ENCODE results near the gene MALL.
"Not testable (repeated sequence)": the region's sequence is repeated elsewhere in the genome, so short reads cannot be mapped to it uniquely, and the experiment has no call there.

Gene MALL

DNA sequence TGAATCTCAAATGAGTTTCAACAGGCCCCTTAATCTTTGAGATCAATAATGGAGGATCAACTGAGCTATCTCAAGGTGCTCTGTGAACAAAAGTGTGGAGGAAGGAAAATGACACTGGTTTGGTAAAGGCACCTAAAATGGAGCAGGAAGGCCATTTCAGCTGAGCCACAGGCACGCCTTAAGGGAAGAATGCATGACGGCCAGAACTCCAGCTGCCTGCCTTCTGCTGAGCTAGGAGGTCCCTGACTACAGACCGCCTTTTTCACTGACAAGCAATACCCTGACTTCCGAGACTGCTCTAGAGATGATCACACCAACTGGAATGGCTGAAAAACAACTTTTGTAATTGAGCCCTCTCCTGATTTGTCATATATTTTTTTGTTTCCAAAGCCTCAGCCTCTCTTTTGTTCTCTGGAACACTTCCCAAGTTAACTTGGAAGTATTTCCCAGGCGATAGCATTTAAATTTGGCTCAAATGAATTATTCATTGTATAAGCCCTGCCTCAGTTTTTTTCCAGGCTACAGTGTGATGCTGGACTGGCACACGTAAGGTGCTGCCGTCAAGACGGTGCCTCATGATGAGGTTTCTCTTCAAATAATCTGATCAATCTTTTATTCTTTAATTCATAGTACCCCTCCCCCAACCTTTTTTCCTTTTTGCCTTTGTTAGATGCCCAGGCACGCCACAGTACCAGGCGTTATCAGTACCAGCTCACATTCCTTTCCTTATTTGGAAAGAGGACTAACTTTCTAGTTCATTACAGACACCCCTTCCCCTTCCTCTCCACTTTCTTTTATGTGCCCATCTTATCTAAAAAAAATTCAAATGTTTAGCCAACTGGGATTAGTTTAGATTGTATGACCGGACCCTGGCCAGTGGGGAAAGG, 60.9 kb downstream of the MALL start:
- DNase-seq = not testable (repeated sequence)

- not testable (repeated sequence) for DNase-seq
Observed at GRCh38 chr2:110053688-110054087, 61.9 kb downstream of the MALL start.

- not testable (repeated sequence) for DNase-seq
Observed at GRCh38 chr2:110052166-110052565, 63.5 kb downstream of the MALL start.

DNA sequence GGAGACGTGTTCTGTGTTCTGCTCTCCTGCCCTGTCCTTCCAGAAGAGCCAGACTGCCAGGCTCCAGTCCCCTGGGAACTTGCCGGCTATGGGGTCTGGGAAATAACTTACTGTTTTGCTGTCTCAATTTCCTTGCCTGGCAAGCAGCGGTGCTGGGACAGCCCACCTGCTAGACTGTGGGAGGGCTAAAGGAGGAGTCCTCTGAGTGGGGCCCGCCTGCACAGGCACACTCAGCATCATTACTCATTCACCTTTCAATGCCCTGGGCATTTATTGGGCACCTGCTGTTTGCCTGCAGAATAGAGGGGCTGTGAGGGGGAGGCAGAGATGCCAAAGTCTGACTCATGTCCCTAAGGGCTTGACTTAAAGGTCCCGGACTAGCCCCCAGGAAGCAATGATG, 65.4 kb downstream of the MALL start:
- DNase-seq = not testable (repeated sequence)

GRCh38 chr2:110049769-110050168, 65.9 kb downstream of the MALL start:
- not testable (repeated sequence) for DNase-seq

DNA sequence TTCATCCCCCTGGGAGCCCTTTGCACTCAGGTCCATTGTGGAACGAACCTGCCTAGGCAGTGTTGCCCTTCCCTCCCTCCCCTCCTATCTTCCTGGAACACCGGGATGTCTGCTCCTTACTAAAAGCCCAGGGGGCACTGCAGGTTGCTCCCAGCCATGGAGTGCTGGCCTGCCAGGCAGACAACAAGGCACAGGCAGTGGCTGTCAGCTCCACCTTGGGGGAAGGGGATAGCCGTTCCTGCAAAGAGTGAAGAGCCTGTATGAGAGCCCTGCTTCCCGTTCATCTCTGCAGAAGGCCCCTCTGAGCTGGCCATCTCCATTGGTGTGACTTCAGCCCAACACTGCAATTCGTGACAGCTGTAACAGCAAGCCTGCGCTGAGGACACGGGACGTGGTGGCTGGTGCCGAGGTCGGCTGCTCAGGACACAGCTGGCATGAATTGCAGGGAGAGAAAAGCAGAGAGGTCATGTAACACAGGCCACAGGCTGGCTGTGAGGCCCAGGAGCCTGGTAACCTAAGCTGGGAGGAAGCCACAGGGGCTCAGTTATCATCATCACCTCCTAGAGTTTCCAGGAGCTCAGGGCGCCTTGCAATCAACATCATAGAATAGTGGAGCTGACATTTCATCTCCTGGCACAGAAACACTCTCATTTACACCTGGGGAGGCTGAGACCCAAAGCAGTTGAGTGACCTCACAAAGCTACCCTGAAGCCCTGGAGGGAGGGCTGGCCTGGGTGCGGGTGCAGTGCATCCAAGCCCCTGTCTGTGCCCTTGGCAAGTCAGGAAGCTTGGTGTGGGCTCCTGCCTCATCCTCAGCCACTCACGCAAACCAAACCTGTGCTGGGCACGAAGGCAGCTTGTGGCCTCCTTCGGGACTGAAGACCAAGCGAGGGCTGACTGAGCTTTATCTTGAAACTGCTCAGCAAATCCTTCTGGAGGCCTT, 67.1 kb downstream of the MALL start:
- not testable (repeated sequence) for DNase-seq

DNA sequence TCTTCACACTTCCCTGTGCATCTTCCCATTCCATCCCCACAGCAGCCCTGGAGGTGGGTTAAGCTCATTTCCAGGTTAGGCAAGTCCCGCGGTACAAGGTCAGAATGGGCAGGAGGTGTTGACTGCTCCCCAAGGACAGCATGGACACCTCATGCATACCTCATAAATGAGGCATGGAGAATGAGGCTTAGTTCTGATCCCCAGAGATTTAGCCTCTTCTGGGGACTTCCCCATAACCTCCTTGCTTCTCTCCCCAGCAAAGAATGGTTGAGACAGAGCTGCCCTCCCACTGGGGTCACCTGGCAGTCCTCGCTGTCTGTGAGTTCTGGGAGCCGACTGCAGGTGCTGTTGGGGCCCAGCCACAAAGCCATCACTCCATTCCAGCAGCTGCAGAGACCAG, 68.4 kb downstream of the MALL start:
- not testable (repeated sequence) for DNase-seq

- DNase-seq = not testable (repeated sequence)
Observed at GRCh38 chr2:110041941-110042660, 73.5 kb downstream of the MALL start.

DNA sequence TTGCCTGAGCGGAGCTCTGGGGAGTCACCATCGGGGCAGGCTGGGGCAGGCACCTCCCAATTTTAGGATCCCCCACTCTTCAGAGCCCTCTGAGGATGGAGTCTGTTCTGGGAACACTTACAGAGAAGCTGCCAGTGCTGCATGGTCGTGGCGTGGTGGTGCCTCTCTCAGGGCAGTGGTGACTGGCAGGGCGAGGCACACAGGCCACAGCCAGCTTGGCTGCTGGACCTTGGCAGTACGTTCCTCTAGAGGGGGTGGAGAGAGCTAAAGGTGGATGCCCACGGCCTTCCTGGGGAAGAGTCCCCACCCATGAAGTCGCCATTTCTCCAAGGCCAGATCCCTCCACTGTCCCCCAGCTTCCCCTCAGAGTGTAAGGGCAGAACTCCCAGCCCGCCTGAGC, 78.3 kb downstream of the MALL start:
- not testable (repeated sequence) for DNase-seq

DNA sequence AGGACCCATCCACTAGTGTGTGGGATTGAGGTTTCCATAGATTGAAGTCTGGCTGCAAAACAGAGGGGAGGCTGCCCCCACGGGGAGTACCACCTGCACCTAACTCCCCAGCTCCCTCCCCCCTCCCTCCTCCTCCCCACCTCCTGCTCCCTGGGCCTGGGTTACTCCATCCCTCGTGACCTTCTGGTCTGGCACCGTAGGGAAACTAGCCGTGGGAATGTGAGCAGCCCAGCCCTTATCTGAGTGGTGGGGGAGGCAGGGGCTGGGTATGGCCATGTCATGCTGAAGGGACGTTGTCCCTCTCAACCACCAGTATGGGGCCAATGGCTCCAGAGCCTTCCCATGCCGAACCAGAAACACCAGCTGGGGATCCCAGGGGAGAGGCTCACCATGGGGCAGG, 80.2 kb downstream of the MALL start:
- not testable (repeated sequence) for DNase-seq

GRCh38 chr2:110034935-110035334, 80.7 kb downstream of the MALL start:
- not testable (repeated sequence) for DNase-seq

Data from hypothalamus (tissue), 51 donors.